GM18519 (cell line): ENCODE measurements around the gene MEIOC.
"Not testable (repeated sequence)": the region's sequence is repeated elsewhere in the genome, so short reads cannot be mapped to it uniquely, and the experiment has no call there.

Experiments
- ATAC-seq: cut with Tn5 transposase; IDR thresholded peaks from one replicate; pipeline ENCODE4 v1.9.1; 2021; ENCODE audit warnings: mild to moderate bottlenecking, moderate library complexity; ENCODE audit not compliant: unreplicated experiment, low FRiP score

MEIOC gene

GRCh38 chr17:44655983-44656710, at the start of gene MEIOC:
Gene MEIOC (plus strand): TSS chr17:44656468. CDS start chr17:44656614, 146 bp downstream.
- no peak for ATAC-seq

DNA sequence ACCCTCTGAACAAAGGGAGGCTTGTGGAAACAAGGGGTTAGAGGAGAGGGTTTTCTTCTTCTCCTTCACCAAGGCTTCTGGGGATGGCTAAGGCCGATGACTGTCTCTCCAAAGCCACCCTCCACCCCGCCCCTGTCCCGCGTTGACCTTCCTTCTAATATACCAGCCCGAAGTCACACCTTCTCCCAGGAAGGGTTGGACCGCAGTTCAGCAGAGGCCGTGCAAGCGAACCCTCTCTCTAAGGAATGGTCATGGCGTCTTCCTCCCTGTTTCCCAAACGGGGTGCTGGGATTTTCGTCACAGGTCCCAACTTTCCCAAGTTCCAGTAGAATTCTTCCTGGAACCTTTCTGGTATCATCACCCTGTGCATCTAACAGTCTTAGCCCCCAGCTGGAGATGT, 49.6 kb upstream of the MEIOC start:
- no peak for ATAC-seq

DNA sequence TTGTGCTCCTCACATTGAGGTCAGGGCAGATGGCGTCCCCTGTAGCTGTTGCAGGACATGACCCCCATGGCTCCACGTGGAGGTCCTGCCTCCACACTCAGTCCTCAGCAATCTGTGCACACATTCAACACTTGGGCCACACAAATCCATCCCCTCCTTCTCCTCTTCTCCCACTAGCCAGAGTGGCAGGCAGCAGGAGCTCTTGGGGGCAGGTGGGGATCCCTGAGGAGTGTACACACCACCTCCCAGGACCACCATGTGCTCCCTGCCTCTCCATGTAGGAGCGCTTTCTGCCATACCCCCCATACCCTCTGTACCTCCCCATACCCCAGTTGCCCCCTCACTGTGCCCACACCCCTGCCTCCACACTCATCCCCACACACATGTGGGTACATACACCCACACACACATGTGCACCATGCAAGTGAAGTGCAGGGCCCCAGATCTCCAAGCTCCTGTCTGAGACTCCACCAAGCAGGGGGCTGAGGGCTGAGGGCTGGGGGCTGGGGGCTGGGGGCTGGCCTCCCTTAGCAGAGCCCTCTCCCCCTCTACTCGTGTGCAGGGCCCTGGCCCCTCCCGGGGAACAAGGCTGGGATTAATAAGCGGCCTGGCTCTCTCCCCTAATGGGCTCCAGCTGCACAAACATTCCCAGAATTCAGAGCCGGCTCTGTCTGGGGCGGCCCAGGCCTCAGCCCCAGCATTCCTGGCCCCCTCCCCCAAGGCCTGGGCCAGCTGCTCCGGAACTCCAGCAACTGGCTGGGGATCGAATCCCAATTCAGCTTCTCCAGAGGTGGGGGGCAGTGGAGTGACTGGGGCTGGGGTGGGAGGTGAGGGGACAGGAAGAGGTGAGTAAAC, 48.2 kb upstream of the MEIOC start:
- ATAC-seq = no peak

GRCh38 chr17:44608727-44609435, 47.4 kb upstream of the MEIOC start:
- ATAC-seq = no peak

DNA sequence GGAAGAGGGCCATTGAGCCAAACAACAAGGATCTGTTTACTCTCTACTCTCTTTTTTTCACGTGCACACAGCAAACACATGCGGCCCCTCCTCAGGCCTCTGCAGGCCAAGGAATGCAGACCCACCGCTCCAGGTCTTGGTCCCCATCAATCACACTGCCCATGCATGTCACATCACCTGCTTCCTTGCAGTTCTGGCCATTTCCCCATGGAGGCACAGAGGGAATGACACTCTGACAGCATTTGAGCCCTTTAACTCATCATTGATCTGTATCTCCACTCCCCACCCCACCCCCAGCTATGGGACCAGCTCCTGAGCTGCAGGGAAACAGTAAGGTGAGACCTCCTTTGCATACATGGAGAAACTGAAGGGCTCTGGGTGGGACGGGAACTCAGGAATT, 45.9 kb upstream of the MEIOC start:
- no peak for ATAC-seq

- ATAC-seq = no peak
Observed at GRCh38 chr17:44610871-44611270, 45.4 kb upstream of the MEIOC start.

DNA sequence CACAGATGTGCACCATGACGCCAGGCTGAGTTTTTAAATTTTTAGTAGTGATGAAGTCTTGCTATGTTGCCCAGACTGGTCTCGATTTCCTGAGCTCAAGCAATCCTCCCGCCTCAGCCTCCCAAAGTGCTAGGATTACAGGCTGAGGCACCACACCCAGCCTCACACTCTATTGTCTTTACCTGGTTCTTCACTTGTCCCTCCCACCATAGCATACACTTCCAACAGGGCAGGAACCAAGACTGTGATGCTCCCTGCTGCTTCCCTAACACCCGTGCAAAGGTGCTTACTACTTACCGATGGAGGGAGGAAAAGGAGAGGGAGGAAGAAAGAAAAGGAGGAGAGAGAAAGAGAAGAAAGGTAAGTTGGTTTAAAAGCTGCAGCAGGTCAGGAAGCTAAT, 41.4 kb upstream of the MEIOC start:
- ATAC-seq = no peak

- ATAC-seq = not testable (repeated sequence)
Observed at GRCh38 chr17:44618652-44619051, 37.6 kb upstream of the MEIOC start.

DNA sequence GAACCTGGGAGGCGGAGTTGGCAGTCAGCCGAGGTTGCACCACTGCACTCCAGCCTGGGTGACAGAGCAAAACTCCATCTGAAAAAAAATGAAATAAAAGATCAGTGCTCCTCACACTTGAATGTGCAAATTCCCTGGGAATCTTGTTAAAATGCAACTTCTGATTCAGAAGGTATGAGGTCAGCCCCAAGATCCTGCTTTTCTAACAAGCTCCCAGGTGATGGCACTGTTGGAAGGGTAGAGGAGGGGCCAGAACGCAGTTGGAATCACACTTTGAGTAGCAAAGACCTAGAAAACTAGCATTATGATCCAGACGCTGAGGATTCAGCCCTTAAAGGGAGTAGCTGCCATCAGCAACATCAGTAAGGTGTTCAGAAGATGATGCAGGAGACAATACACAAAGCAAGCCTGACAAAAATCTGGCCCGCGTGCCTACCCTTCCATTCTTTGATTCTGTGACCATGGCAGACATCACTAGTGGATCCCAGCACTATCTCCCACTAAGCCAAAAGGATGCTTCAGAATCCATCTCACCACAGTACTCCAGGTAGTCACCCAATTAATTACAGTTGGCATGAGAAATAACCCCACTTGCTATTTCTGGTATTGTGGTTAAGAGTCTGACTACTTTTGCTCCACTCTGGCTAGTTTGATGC, 33.1 kb upstream of the MEIOC start:
- ATAC-seq = no peak

DNA sequence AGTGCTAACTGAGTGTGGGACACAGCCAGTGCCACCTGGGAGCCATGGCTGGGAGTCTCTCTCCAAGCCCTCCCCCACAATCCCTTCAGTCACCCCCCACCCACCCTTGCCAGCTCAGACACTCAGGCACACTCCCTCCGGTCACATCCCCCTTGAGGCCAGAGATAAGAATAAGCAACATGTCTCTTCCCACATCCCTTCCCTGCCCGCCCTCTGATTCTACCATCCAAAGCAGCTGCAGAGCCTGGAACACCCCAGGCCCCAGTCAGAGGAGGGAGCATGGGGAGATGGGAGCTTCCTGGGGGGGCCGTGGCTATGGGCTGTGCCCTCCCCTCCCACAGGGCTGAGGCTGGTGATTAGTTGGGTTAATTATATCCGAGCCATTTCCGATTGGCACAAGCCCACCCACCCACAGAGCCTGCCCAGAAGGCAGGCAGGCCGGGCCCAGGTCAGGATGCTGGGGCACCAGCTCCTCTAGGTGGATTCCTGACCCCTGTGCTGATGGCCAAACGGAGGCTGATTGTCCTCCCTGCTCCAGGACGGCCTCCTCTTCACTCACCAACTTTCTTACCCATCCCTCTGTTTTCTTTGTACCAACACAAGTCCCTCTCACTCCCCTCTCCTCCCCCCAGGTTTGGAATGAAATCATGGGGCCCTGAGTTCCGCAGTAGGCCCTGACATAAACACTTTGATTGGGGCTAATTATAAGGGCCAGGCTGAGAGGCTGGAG, 28.6 kb upstream of the MEIOC start:
- ATAC-seq = no peak

DNA sequence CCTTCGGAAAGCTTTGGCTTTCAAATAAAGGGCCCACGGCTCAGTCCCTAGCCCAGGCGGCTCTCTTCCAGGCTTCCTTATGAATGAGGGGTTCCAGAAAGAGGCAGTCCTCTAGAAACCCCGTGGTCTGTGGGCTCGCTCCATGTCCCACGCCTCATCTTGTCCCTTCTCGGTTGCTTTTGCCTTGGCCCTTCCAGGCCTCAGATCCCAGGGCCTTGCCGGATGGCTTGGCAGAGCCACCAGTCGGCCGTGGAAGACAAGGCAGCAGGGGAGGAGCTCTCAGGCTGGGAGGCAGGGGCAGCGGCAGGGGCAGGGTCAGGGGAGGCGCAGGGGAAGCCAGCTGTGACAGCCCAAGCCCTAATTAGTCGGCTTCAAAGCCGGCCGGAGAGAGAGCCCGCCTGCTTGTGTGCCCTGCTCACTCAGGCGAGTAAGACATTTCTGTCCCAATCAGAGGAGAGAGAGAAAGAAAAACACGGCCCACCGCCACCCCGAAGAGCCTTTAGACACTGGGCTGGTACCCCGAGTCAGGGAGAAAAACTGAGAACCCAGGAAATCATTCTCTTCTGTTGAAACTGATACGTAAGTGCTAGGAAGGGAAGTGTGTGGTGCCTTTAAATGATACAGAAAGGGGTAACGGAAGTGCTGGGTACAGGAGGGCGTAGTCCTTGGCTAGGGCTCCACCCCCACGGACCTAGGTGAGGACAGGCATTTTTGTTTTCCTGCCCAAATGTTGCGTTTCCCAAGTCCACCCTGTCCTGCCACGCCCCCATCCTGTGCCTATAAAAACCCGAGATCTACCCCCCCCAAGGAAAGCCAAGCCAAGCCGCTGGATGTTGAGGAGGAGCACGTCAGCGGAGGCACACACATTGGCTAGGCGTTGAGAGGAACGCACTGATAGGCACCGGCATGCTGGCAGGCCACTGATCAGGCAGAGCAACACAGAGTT, 27.8 kb upstream of the MEIOC start:
- no peak for ATAC-seq

- no peak for ATAC-seq
Observed at GRCh38 chr17:44629314-44629713, 27.0 kb upstream of the MEIOC start.

GRCh38 chr17:44630703-44631102, 25.6 kb upstream of the MEIOC start:
- ATAC-seq = no peak

DNA sequence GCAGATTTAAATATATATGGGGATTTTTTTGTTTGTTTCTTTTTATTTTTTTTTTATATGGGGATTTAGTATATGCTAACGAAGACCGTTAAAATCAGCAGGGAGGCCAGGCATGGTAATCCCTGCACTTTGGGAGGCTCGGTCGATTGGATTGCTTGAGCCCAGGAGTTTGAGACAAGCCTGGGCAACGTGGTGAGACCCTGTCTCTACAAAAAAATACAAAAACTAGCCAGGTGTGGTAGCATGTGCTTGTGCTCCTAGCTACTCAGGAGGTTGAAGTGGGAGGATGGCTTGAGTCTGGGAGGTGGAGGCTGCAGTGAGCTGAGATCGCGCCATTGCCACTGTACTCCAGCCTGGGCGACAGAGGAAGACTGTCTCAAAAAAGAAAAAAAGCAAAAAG, 22.3 kb upstream of the MEIOC start:
- ATAC-seq = no peak

- not testable (repeated sequence) for ATAC-seq
Observed at GRCh38 chr17:44634401-44634800, 21.9 kb upstream of the MEIOC start.

DNA sequence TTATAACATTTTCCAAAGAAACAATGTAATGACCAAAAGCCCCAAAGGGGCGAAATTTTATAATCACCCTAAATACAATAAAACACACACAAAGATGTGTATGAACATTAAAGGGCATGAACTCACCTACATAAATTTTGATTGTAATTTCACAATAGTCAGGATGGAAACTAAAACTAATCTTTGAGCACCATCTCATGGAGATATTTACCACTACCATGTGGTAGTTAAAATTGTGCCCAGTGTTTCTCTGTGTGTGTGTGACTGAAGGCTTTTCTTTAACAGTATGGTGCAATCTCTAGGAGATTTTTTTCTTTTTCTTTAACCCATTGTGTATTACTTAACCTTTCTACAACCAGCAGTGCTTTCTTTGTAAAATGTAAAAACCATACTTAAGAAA, 19.7 kb upstream of the MEIOC start:
- ATAC-seq = no peak

DNA sequence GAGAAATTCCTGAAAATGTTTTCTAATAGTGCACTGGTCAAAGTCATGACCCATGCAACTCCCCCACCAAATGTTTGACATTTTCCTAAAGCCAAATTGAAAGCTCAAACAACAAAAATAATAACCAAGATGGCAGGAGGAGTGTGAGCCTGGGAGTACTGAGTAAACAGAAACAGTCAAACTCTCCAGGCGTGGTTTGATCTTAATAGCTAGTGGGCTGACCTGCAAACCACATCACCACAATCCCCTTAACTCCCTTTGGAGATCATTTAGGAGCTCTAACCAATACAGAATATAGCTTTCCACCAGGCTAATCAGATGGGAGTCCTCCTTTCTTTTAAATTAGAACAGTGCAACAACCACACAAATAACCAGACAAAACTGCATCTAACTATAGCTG, 19.2 kb upstream of the MEIOC start:
- ATAC-seq = no peak

GRCh38 chr17:44642834-44643233, 13.4 kb upstream of the MEIOC start:
- no peak for ATAC-seq

DNA sequence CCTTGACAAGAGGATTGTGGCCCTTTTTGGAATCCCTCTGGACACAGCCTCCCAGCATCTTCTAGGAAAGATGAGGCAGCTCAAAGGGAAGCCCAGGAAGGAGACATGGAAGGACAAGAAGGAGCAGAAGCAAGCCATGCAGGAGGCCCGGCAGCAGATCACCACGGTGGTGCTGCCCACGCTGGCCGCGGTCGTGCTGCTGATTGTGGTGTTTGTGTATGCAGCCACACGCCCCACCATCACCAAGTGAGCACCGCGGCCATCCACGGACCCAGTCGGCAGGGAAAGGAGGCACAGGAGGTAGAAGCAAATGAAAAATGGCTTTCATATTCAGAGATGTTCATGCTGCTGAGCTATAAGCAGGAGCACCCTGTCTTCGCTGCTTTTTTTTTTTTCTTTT, 10.9 kb upstream of the MEIOC start:
- no peak for ATAC-seq
